ENCODE results near the gene SLC22A31.

GRCh38 chr16:89200124-89200849 lies at the start of gene SLC22A31:
- TF ChIP-seq, protein P1, sequence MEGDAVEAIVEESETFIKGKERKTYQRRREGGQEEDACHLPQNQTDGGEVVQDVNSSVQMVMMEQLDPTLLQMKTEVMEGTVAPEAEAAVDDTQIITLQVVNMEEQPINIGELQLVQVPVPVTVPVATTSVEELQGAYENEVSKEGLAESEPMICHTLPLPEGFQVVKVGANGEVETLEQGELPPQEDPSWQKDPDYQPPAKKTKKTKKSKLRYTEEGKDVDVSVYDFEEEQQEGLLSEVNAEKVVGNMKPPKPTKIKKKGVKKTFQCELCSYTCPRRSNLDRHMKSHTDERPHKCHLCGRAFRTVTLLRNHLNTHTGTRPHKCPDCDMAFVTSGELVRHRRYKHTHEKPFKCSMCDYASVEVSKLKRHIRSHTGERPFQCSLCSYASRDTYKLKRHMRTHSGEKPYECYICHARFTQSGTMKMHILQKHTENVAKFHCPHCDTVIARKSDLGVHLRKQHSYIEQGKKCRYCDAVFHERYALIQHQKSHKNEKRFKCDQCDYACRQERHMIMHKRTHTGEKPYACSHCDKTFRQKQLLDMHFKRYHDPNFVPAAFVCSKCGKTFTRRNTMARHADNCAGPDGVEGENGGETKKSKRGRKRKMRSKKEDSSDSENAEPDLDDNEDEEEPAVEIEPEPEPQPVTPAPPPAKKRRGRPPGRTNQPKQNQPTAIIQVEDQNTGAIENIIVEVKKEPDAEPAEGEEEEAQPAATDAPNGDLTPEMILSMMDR (IDR thresholded peaks at IDR 0.05): no peak
- TF ChIP-seq POLR2A (IDR thresholded peaks at IDR 0.05): no peak

Data from thyroid gland (tissue), 4 donors.